ENCODE data around the gene DARS1.
"Not testable (repeated sequence)": the region's sequence is repeated elsewhere in the genome, so short reads cannot be mapped to it uniquely, and the experiment has no call there.

Gene DARS1

GRCh38 chr2:135985826-135986393 lies 484 bp upstream of the DARS1 start:
- DNase-seq (ENCODE audit: extremely low read depth in 1 of 2, low read depth in 1 of 2): peak; percentile 46 to 47

DNA sequence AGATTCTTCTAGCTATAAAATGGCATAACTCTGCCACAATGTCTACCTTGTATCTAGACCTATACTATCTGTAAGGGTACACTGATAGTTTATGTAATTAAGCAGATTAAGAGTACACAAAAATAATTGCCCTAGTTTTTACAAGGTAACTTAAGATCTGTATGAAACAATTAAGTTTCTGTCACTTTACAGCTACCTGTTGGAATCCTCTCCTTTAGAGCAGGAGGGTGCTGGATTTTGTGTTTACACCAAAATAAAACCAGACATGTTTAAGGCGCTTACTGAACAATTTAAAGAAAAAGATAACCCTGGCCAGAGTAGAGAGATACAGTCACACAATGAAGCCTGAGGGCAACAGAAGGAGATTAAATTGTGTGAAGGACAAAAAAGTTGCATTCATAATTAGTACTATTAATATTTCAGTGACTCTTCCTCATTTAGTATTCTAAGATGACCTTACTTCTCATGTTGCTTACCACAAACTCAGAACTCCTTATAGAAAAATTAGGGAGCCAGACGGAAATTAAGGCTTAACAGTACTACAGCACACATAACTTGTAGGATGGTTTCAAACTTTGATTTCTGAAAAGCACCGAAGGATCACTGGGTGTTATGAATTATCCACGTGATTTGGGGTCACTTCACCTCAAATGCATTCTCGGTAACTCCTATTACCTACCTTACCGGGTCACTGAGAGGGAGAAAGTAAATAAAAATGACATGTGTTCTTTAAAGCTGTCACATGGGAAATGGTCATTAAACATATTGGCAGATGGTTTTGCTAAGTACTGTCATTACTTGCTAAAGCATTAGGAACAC lies 1.0 kb downstream of the DARS1 start:
- DNase-seq (ENCODE audit: extremely low read depth in 1 of 2, low read depth in 1 of 2): no peak

DNA sequence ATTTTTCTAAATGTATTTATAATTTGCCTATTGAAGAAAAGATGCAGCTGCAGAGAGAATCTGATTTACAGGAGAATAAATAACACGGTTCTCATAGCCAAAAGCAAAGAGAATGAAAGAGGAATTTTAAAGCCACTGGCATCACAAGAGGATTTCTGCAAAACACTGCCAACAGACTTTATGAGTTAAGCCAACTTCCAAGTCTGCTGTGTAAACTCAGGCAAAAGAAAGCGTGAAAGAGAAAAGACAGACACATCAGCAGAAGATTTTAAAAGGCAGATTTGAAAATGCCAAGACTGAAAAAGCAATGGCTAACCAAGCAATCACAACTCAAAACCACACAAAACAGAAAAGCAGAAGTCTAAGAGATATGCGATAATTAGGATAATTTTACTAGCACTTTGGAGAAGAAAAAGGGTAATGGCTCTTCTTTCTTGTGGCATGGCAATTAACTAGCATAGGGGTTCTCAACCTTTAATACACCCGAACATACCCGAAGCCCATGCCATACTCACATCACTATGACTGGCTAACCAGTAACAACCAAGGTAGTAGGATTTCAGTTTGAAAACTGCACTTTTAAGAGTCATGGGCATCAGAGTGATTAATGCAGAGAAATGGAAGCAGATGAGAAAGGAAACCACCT lies 4.9 kb downstream of the DARS1 start:
- DNase-seq (ENCODE audit: extremely low read depth in 1 of 2, low read depth in 1 of 2): no peak

DNA sequence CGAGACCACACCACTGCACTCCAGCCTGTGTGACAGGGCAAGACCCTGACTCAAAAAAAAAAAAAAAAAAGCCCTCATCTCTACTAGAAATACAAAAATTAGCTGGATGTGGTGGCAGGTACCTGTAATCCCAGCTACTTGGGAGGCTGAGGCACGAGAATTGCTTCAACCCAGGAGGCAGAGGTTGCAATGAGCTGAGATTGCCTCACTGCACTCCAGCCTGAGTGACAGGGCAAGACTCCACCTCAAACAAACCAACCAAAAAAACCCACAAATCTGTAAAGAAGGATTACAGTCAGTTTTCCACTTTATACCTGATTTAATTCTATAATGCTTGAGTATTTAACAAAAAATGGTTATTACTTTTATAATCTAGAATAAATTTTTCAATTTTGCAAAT lies 9.7 kb downstream of the DARS1 start:
- DNase-seq (ENCODE audit: extremely low read depth in 1 of 2, low read depth in 1 of 2): no peak

DNA sequence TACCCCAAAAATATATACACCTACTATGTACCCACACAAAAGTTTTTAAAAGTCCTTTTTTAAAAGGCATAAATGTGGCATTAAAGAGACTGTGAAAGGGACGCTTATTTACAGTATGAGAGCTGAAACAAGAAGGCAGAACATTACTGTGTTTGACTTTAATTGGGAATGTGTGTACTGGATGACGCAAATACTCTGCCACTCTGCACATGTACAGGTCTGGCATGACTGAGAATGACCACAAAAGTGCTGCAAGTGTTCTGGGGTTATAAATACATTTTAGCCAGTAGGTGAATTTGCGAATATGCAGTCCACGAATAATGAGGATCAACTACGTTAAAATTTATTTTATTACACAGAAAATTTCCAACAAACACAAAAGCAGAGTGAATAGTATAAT lies 11.4 kb downstream of the DARS1 start:
- no peak for DNase-seq (ENCODE audit: extremely low read depth in 1 of 2, low read depth in 1 of 2)

DNA sequence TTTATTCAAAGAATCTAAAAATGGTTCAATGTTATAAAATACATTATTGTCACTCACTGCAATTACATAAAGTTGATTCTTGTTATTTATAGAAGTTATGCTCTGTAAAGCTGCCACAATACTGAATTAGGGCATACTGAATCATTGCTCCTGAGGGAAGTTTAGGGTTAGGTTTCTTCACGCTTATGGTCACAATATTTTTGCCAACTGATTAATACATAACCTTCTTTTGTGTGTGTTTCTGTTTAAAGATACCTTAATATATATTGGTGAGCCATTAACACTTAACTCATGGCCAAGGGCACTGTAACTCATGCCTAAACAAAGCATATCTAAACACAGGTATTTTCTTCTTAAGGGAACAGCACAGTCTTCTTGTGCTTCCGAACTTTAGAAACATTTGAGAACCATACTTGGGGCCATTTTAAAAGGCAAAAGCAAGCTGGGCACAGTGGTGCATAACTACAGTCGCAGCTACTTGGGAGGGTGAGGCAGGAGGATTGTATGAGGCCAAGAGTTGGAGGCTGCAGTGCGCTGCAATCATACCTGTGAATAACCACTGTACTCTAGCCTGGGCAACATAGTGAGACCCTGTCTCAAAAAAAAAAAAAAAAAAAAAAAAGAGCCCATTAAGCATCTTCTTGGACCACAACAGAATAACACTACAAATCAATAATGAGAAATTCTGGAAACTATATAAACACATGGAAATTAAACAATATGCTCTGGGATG lies 15.6 kb downstream of the DARS1 start:
- DNase-seq (ENCODE audit: extremely low read depth in 1 of 2, low read depth in 1 of 2): no peak

DNA sequence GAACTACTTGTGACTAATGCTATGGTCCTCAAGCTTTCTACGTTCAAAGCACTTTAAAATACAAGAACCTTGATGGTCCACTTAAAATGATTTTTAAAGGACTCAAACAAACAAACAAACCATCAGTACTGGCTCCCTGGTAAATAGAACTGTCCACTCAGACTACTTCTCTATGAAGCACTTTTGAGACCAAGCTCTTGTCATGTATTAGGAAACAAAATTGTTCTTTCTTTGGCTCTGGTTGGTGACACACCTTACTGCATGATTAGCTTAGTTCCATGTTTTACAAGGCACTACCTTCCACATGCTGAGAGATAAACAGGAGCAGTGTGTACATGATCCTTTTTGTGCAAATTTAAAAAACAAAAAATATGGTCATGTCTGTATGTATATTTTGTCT lies 19.7 kb downstream of the DARS1 start:
- no peak for DNase-seq (ENCODE audit: extremely low read depth in 1 of 2, low read depth in 1 of 2)

- not testable (repeated sequence) for DNase-seq (ENCODE audit: extremely low read depth in 1 of 2, low read depth in 1 of 2)
These were observed 21.0 kb downstream of the DARS1 start for GRCh38 chr2:135964404-135964803.

DNA sequence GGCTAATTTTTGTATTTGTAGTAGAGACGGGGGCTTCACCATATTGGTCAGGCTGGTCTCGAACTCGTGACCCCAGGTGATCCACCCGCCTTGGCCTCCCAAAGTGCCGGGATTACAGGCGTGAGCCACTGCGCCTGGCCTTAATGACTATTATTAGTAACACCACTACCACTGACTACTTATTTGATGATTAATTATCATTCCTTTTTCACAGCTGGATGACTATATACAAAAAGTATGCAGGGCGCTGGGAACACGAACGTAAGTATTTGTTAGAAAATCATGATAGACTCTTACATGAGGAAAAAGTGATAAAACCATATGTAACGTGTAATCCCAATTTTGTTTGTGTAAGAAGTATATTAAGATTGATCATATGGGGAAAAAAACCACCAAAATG lies 21.6 kb downstream of the DARS1 start:
- no peak for DNase-seq (ENCODE audit: extremely low read depth in 1 of 2, low read depth in 1 of 2)

- DNase-seq (ENCODE audit: extremely low read depth in 1 of 2, low read depth in 1 of 2): no peak
These were observed 22.9 kb downstream of the DARS1 start for GRCh38 chr2:135962366-135963123.

DNA sequence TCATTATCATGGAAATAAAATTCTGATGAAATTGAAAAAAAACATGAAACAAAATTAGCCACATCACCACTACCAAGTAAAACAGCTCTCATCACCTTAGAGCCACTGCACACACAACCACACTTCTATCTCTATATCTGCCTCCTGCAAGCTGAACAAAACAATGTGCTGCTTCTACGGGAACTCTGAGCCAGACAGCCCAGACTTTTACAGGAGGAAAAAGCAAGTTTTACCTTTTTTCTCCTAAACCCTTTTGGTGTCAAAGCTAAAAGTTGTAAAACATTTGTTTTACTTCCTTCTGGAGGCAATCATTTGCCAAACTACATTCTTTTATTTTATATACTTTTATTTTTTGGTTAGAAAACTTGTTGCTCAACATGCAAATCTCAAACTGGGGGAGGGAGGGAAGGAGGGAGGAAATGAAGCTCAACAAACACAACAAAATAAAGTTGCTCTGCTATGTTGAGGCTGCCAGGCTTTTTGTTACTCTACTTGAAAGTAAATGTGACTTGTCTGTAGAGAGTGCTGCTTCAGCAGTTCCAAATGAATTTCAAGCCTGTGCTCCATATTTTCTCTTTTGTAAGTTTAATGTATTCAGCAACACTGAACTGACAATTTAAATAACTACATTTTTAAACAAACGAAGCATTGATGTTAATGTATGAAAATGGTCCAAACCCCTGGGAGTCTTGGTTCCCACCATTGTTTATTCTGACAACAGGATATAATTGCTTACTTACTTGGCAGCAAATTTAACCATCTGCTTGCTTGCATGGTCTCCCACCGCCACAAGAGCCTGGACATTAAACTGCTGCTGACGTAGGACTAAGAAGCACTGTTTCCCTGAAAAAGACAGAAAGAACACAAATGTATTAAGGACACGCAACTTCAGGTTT lies 24.5 kb downstream of the DARS1 start:
- DNase-seq (ENCODE audit: extremely low read depth in 1 of 2, low read depth in 1 of 2): no peak

GRCh38 chr2:135960150-135960549 lies 25.3 kb downstream of the DARS1 start:
- DNase-seq (ENCODE audit: extremely low read depth in 1 of 2, low read depth in 1 of 2): no peak

DNA sequence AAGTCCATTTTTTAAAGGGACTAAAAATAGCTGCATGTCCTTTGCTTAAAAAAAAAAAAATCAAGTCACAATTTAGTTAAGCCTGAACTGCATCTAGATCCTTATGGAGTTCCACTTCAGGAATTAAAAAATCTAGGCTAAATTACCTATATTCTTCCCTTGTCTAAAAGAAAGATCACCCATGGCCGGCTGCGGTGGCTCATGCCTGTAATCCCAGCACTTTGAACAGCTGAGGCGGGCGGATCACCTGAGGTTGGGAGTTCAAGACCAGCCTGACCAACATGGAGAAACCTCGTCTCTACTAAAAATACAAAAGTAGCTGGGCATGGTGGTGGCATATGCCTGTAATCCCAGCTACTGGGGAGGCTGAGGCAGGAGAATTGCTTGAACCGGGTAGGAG lies 26.5 kb downstream of the DARS1 start:
- not testable (repeated sequence) for DNase-seq (ENCODE audit: extremely low read depth in 1 of 2, low read depth in 1 of 2)

- DNase-seq (ENCODE audit: extremely low read depth in 1 of 2, low read depth in 1 of 2): no peak
These were observed 31.3 kb downstream of the DARS1 start for GRCh38 chr2:135954020-135954601.

GRCh38 chr2:135952891-135953290 lies 32.5 kb downstream of the DARS1 start:
- DNase-seq (ENCODE audit: extremely low read depth in 1 of 2, low read depth in 1 of 2): no peak

GRCh38 chr2:135951041-135951583 lies 34.3 kb downstream of the DARS1 start:
- DNase-seq (ENCODE audit: extremely low read depth in 1 of 2, low read depth in 1 of 2): no peak

DNA sequence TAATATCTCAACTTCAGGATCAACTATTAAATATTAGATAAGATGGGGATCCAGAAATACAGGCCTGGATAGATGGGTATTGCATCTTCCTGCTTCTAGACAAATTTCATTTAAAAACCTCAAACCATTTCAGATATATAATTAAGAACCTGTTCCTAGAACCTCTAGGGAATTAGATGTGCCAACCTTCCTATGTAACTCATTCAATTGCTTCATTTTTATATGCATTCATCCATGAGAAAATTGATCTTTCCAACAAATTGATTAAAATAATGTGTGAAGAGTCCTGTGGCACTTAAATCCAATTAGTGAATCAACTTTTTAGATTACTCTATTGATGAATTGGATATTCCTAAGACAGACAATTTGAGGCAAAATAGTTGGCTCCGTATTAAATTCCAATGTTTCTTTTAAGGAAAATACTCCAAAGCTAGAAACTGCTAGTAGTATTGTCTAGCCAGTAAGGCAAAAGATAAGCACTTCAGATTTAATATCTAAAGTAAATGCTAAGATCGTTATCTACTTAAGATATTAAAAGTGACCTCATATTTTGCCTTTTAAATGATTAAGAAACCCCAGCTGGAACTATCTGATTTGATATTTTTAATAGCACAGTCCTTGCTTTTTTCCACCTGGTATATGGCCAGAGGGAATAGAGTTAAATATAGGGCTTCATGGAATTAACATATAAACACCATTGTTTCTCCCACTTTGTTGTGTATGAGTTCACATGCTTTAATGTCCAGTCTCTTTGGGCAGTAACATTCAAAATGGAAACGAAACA lies 35.8 kb downstream of the DARS1 start:
- no peak for DNase-seq (ENCODE audit: extremely low read depth in 1 of 2, low read depth in 1 of 2)

GRCh38 chr2:135948642-135949355 lies 36.6 kb downstream of the DARS1 start:
- DNase-seq (ENCODE audit: extremely low read depth in 1 of 2, low read depth in 1 of 2): no peak
